ENCODE data around the gene NRN1.

NRN1 gene

DNA sequence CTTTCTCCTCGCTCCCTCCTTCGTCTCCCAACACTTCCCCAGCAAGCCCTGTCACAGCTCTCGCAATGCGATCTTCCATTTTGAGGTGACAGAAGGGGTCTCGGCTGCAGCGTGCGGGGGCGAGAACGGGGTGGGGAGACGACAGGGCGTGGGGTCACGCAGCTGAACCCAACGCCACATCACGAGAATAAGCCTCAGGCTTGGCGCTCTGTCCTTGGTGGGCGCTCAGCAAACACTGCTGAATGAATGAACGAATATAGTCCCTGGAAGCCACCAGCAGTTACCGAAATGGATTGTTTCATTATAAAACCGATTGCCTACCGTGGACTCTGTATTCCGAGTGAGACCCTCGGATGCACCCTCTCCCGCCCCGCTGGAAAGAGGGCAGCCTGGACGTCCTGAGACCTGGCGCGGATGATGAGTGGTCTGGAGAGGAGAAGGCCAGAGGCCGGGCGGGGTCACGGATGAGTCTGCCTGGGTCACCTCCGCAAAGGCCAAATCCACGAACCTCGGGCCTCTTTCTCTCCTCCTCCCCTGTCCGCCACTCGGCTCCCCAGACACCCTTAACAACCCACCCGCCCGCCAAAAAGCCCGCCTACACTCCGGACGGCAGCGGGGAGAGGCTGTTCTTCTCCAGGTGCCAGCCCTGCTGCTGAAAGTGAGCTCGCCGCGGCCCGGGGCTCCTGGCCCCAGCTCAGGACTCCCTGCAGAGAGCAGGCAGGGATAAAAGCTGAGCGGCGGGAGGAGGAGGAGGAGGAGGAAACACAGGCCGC is 3.7 kb downstream of the NRN1 start:
- Histone ChIP-seq H3K36me3 (replicated peaks; ENCODE audit: low read depth, low read length) (no peaks in the 10 kb centered on the region), H3K27ac (ENCODE audit: low read length) (no peak overlapping the region), H2AFZ (ENCODE audit: low read depth, low read length) (no peak overlapping the region), H3K4me2 (ENCODE audit: low read length) (no peak overlapping the region), H3K9me3 (ENCODE audit: insufficient read depth, low read length) (no peaks in the 10 kb centered on the region), H4K20me1 (ENCODE audit: insufficient read depth, low read length) (no peaks in the 10 kb centered on the region), H3K27me3 (ENCODE audit: low read depth, low read length) (no peaks in the 10 kb centered on the region), H3K4me3 (ENCODE audit: low read length) (no peak overlapping the region), H3K9ac (ENCODE audit: low read length) (no peak overlapping the region), H3K4me1 (ENCODE audit: low read length) (peaks cover 15% of the 10 kb centered on the region), H3K79me2 (ENCODE audit: low read length) (peaks cover 3% of the 10 kb centered on the region; the same call in 1 of the 2 replicates)
- no peak for TF ChIP-seq CTCF (IDR thresholded peaks at IDR 0.05; ENCODE audit: low read depth, low read length)
- no peak for TF ChIP-seq EZH2phosphoT487 (IDR thresholded peaks at IDR 0.05; ENCODE audit: low read depth)

GRCh38 chr6:6002005-6002847 is 4.5 kb downstream of the NRN1 start:
- no peak overlapping the region for H3K4me2 ChIP-seq (ENCODE audit: low read length)
- H3K4me3 ChIP-seq (ENCODE audit: low read length): no peak overlapping the region
- no peaks in the 10 kb centered on the region for H3K9me3 ChIP-seq (ENCODE audit: insufficient read depth, low read length)
- no peak overlapping the region for H3K27ac ChIP-seq (ENCODE audit: low read length)
- peaks cover 15% of the 10 kb centered on the region for H3K4me1 ChIP-seq (ENCODE audit: low read length)
- no peaks in the 10 kb centered on the region for H4K20me1 ChIP-seq (ENCODE audit: insufficient read depth, low read length)
- H3K36me3 ChIP-seq (replicated peaks; ENCODE audit: low read depth, low read length): no peaks in the 10 kb centered on the region
- no peak overlapping the region for H2AFZ ChIP-seq (ENCODE audit: low read depth, low read length)
- H3K9ac ChIP-seq (ENCODE audit: low read length): no peak overlapping the region
- H3K79me2 ChIP-seq (ENCODE audit: low read length): peaks cover 3% of the 10 kb centered on the region; the same call in 1 of the 2 replicates
- TF ChIP-seq CTCF (IDR thresholded peaks at IDR 0.05; ENCODE audit: low read depth, low read length) (no peak), EZH2phosphoT487 (IDR thresholded peaks at IDR 0.05; ENCODE audit: low read depth) (no peak)
- H3K27me3 ChIP-seq (ENCODE audit: low read depth, low read length): no peaks in the 10 kb centered on the region

- Histone ChIP-seq H4K20me1 (ENCODE audit: insufficient read depth, low read length) (no peaks in the 10 kb centered on the region), H3K4me3 (ENCODE audit: low read length) (no peak overlapping the region), H3K79me2 (ENCODE audit: low read length) (peaks cover under 1% of the 10 kb centered on the region; the same call in 1 of the 2 replicates), H3K36me3 (replicated peaks; ENCODE audit: low read depth, low read length) (no peaks in the 10 kb centered on the region), H3K4me2 (ENCODE audit: low read length) (no peak overlapping the region), H3K4me1 (ENCODE audit: low read length) (peaks cover 12% of the 10 kb centered on the region), H3K27ac (ENCODE audit: low read length) (no peak overlapping the region), H3K9me3 (ENCODE audit: insufficient read depth, low read length) (no peaks in the 10 kb centered on the region), H3K27me3 (ENCODE audit: low read depth, low read length) (no peaks in the 10 kb centered on the region), H2AFZ (ENCODE audit: low read depth, low read length) (no peak overlapping the region), H3K9ac (ENCODE audit: low read length) (no peak overlapping the region)
- no peak for TF ChIP-seq CTCF (IDR thresholded peaks at IDR 0.05; ENCODE audit: low read depth, low read length)
- TF ChIP-seq EZH2phosphoT487 (IDR thresholded peaks at IDR 0.05; ENCODE audit: low read depth): no peak
Observed at GRCh38 chr6:6001443-6001842, 5.3 kb downstream of the NRN1 start.
